ENCODE data around the gene KLHL18.
"Not testable (repeated sequence)": the region's sequence is repeated elsewhere in the genome, so short reads cannot be mapped to it uniquely, and the experiment has no call there.

KLHL18 gene

GRCh38 chr3:47314056-47314764 is 31.5 kb downstream of the KLHL18 start:
- no peak for DNase-seq (ENCODE audit: low read depth in 2 of 2)

GRCh38 chr3:47315069-47315647 is 32.4 kb downstream of the KLHL18 start:
- no peak for DNase-seq (ENCODE audit: low read depth in 2 of 2)

- not testable (repeated sequence) for DNase-seq (ENCODE audit: low read depth in 2 of 2)
These were observed 33.4 kb downstream of the KLHL18 start for GRCh38 chr3:47316151-47316550.

DNA sequence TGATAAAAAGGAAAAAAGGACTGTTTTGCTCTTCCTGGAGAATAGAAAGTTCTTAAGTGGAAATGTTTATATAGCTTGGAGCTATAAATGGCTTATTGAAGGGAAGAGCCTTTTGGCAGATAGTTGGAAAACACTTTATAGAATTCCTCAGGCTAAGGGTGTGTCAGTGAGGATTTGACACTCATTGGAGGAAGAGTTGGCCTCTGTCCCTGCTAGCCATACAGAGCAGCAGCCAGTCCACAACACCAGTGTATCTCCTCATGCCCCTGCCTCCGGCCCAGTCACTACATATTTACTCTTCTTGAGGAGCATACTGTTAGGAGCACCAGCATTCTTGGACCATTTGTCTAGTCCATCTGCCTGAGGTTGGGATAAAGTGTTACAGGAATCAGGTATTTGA is 36.2 kb downstream of the KLHL18 start:
- no peak for DNase-seq (ENCODE audit: low read depth in 2 of 2)

GRCh38 chr3:47319956-47320355 is 37.2 kb downstream of the KLHL18 start:
- no peak for DNase-seq (ENCODE audit: low read depth in 2 of 2)

GRCh38 chr3:47323431-47324277 is 40.9 kb downstream of the KLHL18 start:
- no peak for DNase-seq (ENCODE audit: low read depth in 2 of 2)

DNA sequence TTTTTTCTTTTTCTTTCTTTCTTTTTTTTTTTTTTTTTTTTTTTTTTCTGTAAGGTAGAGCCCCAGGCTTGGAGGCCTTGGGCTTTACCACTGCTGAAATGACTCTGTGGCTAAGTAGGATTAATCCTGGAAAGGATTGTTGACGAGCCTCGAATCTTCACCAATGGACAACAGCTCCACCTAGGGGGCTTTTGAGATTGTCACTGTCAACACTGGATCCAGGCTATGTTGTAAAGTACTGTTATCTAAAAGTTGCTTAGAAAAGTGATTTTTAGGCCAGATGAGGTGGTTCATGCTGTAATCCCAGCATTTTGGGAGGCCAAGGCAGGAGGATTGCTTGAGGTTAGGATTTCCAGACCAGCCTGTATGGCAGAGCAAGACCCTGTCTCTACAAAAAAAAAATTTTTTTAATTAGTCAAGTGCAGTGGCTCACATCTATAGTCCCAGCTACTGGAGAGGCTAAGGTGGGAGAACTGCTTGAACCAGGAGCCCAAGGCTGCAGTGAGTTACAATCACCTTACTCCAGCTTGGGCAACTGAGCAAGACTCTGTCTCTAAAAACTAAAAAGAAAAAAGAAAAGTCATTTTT is 41.6 kb downstream of the KLHL18 start:
- DNase-seq (ENCODE audit: low read depth in 2 of 2), result peak; percentile 6 to 11

GRCh38 chr3:47333907-47334306 is 51.2 kb downstream of the KLHL18 start:
- DNase-seq (ENCODE audit: low read depth in 2 of 2), result no peak

DNA sequence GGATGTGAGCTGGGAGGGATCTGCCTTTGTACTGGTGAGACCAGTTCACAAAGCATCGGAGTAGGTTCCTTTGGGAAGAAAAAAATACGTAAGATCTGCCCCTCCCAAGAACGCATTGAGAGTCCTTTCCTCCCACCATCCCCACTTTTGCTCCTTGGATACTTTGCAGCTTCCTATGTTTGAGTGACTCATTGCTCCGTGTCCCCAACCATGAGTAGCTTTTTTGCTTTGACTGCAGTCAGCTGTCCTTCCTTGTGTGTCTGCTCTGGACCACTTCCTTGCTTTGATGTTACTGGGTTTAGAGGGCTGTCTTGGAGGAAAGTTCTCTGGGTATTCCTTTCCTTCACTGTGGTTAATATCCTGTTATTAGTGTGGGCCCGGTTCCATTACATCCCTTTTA is 54.9 kb downstream of the KLHL18 start:
- no peak for DNase-seq (ENCODE audit: low read depth in 2 of 2)

GRCh38 chr3:47339951-47340350 is 57.2 kb downstream of the KLHL18 start:
- DNase-seq (ENCODE audit: low read depth in 2 of 2), result no peak

GRCh38 chr3:47340866-47341265 is 58.1 kb downstream of the KLHL18 start:
- DNase-seq (ENCODE audit: low read depth in 2 of 2), result no peak

DNA sequence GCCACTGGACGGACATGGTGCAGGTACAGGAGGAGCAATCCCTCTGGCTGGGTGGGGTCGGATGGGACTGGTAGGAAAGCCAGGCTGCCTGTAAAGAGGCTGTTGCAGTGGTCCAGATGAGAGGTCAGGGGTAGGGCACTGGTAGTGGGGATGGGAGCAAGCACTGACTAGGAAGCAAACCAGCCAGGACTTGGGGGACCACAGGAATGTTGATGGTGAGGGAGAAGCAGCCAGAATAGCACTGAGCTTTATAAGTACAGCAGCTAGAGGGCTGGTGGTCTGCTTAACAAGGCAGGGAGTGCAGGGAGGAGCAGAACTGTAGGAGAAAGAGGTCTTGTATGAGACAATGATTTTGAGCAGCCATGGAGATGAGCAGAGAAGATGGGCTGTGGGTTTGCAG is 59.4 kb downstream of the KLHL18 start:
- DNase-seq (ENCODE audit: low read depth in 2 of 2), result no peak

DNA sequence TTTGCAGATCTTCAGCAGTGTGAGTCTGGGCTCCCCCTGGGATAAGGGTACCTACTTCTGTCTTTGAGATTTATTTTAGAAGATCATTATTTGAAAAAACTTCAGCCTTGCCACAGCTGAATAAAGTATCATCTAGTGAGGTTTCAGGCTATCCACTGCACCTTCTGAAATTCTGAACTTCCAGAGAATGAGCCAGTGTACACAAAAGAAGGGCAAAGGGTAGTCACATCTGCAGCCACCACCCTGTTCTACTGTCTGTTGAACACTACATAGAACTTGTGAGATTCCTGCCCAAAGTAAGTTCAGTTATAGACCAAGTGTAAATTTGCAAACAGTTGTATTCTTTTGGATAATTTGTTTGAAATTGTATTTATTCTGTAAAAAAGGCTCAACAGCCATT is 60.1 kb downstream of the KLHL18 start:
- no peak for DNase-seq (ENCODE audit: low read depth in 2 of 2)

DNA sequence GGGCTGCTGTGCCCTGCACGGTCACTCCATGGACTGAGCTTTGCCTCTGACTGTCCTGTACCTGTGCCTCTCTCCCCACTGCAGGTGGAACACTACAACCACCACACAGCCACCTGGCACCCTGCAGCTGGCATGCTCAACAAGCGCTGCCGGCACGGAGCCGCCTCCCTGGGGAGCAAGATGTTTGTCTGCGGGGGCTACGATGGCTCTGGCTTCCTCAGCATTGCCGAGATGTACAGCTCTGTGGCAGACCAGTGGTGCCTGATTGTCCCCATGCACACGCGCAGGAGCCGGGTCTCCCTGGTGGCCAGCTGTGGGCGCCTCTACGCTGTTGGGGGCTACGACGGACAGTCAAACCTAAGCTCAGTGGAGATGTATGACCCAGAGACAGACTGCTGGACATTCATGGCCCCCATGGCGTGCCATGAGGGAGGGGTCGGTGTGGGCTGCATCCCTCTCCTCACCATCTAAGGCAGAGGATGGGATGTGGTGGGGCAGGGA is 60.8 kb downstream of the KLHL18 start:
- no peak for DNase-seq (ENCODE audit: low read depth in 2 of 2)

GRCh38 chr3:47344971-47345370 is 62.2 kb downstream of the KLHL18 start:
- no peak for DNase-seq (ENCODE audit: low read depth in 2 of 2)

GRCh38 chr3:47347217-47347801 is 64.6 kb downstream of the KLHL18 start:
- DNase-seq (ENCODE audit: low read depth in 2 of 2), result no peak

GRCh38 chr3:47348411-47349154 is 65.8 kb downstream of the KLHL18 start:
- no peak for DNase-seq (ENCODE audit: low read depth in 2 of 2)

- DNase-seq (ENCODE audit: low read depth in 2 of 2), result no peak
These were observed 72.3 kb downstream of the KLHL18 start for GRCh38 chr3:47355010-47355409.

DNA sequence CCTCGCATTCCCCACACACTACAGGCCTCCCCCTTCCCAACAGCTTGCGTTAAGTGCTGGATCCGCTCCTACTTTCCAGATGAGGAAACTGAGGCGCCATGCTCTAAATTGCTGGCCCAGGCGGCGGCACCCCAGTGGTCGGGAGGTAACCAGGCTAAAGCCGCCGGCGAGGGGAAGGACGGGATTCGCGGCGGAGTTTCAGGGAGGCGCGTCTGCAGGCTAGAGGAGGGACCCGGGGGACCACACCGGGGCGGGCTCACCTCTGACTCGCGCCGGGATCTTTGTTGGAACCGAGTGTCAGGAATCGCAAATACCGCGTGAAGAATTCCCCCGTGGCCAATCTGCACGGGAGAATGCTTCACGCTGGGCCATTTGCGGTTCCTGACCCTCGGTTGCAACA is 73.5 kb downstream of the KLHL18 start:
- no peak for DNase-seq (ENCODE audit: low read depth in 2 of 2)

- DNase-seq (ENCODE audit: low read depth in 2 of 2), result no peak
These were observed 76.6 kb downstream of the KLHL18 start for GRCh38 chr3:47359323-47359722.

DNA sequence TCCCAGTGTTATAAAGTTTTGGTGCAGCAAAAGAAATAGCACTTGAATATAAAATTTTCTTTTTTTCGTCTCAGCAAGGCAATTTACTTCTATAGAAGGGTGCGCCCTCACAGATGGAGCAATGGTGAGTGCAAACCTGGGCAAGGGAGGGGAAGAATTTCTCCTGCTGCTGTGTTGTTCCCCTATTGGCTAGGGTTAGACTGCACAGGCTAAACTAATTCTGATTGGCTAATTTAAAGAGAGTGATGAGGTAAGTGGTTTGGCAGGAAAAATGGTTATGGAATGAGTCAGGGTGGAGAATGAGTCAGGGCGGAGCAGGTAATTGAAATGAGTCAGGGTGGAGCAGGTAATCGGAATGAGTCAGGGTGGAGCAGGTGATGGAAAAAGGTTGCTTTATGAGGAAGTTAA is 77.4 kb downstream of the KLHL18 start:
- DNase-seq (ENCODE audit: low read depth in 2 of 2), result not testable (repeated sequence)

Data from activated CD8-positive, alpha-beta memory T cell treated with anti-CD3 and anti-CD28 coated beads for 4 hours (primary cell).